GM18909 (cell line): ENCODE measurements around the gene TMEM131.

Experiments used
- ATAC-seq: cut with Tn5 transposase; IDR thresholded peaks from one replicate; pipeline ENCODE4 v1.9.1; 2021; ENCODE audit warnings: mild to moderate bottlenecking; ENCODE audit not compliant: unreplicated experiment, poor library complexity

TMEM131 gene

DNA sequence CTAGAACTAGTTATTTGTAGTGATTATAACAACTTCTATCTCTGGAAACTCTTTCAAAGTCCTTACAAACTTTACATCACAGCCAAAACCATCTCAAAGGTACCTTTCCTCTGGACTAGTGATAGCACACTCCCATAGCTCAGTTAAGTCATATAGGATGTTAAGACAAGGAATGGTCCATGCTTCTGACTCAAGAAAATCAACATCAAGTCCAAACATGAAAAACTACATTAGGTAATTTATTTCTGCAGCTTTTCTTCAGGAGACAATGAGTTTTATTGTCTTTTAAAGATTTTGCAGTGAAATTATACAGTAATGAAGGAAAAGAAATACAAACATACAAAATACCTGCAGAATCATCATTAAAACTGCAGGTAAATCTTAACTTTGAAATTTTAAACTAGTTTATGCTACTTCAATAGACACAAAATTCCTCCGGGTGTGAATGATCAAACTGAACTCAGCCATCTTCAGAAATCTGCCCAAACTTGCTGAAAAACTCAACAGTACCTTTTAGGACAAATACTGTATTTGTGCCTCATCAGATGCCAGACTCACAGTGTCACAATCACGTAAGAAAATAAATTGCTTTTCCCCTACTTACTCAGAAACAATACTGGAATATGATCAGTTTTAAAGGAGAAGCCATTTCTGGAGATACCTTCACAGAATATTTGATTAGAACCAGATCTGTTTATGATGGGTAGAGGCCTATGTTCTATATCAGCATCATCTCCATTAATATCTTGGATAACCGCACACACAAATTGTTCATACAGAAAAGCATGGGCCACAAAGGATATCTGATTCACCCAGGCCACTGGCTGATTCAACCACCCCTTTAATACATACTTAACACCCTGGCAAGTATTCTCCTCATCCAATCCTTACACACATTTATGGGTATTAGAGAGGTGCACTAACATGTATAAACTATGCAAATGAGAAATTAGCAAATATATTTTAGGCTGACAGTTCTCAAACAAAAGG is 2.6 kb downstream of the TMEM131 start:
- ATAC-seq, result no peak

GRCh38 chr2:97991081-97991856 is 4.5 kb downstream of the TMEM131 start:
- no peak for ATAC-seq

GRCh38 chr2:97988722-97989121 is 7.0 kb downstream of the TMEM131 start:
- no peak for ATAC-seq

GRCh38 chr2:97985998-97986397 is 9.8 kb downstream of the TMEM131 start:
- no peak for ATAC-seq

DNA sequence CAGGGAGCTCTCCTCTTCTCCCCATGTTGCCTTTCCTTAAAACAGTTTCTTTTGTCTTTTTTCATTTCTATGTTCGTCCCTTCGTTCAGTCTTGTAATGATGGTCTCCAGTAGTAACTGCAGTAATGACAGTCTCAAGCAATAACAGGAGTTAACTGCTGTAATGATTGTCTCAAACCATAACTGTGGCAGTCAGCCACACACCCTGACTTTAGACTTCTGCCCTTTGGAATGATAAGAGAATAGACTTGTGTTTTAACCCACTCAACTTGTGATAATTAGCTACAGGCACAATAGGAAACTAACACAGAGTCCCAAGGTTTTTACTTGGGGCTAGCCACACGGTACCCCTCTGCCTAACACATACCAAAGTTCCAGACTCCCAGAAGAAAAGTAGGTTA is 12.1 kb downstream of the TMEM131 start:
- no peak for ATAC-seq

DNA sequence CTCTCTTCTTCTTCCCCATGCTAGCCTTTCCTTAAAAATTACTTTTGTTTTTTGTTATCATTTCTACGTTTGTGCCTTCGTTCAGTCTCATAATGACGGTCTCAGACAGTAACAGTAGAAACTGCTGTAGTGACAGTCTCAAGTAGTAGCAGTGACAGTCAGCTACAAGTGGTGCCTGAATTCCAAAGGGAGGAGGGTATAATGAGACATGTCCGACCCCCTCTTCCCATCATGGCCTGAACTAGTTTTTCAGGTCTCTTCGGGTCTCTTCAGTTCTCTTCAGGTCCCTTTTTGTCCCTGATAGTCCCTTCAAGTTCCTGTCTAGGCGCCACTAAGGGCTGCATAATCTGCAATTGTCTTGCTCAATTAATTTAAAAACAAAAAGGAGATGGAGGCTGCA is 12.6 kb downstream of the TMEM131 start:
- ATAC-seq, result no peak

GRCh38 chr2:97982621-97983020 is 13.1 kb downstream of the TMEM131 start:
- ATAC-seq, result no peak

GRCh38 chr2:97981961-97982360 is 13.8 kb downstream of the TMEM131 start:
- no peak for ATAC-seq

DNA sequence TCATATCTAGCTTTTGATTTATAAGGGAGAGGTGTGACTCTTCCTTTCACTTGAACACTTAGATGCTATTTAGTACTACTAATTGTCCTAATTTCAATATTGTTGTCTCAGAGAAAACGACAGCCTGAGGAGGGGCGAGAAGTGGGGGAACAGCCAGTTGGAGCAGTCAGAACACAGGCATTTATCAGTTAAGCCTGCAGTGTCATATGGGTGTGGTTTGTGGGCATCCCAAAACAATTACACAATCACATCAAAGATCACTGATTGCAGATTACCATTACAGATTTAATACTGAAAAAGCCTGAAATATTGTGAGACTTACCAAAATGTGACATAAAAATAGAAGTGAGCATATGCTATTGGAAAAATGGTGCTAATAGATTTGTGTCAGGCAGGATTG is 15.8 kb downstream of the TMEM131 start:
- no peak for ATAC-seq

DNA sequence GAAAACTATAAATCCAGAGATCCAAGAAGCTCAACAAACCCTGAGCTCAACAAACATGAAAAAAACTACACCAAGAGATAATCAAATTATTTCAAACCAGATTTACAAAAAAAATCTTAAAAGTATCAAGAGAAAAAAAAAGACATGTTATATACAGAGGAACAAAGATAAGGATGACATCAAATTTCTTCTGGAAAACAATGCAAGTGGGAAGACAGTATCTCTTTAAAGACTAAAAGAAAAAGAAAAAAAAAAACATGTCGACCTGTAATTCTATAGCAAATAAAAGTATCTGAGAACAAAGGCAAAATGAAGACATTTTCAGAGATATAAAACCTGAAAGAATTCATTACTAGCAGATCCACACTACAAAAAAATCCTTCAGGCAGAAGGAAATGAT is 21.3 kb downstream of the TMEM131 start:
- no peak for ATAC-seq

- ATAC-seq, result no peak
These were observed 25.3 kb downstream of the TMEM131 start for GRCh38 chr2:97970293-97971060.

GRCh38 chr2:97969081-97970067 is 26.4 kb downstream of the TMEM131 start:
- no peak for ATAC-seq

DNA sequence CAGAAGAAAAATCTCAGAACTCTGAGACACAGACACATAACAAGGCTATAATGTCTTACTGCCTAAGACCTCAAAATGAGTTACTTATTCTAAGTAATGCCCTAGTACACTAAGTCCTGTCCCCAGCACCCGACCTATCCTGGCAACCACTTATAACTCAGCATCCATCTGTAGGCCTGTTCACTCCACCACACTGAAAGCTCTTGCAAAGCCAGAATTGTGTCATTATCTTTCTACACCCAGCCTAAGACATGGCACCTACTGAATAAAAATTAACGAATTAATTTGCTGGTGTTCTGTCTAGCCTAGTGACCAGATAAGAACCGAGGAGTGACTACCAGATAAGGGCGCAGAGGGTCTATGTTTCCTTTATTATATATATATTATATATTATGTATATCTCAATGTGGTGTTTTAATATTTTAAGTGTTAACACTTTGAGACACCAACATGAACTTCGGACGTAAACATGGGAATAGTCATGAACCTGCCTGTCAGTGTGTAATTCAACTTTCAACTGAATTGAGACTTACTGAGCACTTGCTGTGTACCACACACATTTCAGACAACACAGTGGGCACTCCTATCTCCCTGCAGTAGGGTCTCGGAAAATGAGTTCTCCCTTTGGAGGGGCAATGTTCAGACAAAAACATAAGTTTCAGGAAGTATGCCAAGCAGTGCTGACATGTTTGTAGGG is 27.7 kb downstream of the TMEM131 start:
- ATAC-seq, result no peak

DNA sequence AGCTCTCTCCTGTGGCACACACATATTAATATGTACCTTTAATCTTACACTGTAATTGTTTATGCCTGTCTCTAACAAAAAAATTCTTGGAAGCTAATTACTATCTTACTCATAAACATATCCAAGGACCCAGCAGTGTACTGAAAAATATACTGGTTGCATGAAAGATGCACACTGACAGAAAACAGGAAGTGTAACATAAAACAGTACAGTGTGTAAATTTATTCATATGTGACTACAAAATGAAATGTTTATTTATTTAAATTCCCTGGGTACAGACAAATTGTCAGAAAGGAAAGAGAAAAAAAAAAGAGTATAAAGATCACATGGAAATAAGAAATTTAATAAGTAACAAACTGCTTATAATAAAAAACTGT is 28.5 kb downstream of the TMEM131 start:
- peak; percentile 11 for ATAC-seq

DNA sequence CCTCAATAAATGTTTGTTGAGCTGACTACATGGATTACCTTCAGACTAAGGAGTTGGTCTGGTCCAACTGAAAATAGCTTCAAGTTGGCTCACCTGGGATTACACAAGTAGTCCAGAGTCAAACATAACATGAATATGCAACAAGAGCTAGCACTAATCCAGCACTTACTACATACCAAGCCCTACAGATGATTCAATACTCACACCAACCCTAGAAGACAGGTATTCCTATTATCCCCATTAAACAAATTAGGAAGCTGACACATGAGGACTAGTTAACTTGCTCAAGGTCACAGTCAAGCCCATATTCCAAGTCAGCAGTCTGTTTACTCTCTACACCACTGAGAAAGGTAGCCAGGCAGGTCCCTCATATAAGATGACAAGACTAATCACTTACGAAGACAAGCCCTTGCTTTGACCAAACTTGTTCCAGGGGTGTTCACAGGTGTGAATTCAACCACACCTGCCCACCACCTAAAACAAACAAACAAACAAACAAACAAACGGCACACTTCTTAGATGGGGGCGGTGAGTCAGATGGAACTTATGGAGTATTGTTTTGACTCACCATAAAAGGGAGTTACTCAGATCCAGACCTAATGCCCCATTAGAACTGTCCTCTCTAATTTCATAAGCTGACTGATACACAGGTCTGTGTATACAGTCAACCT is 29.1 kb downstream of the TMEM131 start:
- ATAC-seq, result peak; percentile 72

DNA sequence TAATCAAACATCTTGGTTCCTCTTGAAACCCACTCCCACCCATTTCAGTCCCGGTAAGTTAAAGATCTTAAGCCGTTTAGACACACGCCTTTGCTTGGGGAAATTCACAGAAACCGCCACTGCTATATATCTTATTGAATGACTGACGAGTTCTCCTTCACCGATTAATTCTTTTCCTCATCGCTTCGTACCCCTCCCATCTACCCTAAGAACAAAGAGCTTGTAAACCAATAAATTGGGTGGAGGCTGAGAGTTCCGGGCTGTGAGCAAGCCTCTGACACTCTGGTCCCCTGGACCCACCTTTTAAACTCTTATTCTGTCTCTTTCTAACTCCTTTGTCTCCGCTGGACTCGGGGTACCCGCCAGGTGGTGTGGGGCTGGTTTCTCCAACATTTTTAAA is 30.6 kb downstream of the TMEM131 start:
- no peak for ATAC-seq

GRCh38 chr2:97963880-97964279 is 31.9 kb downstream of the TMEM131 start:
- no peak for ATAC-seq

GRCh38 chr2:97963079-97963406 is 32.7 kb downstream of the TMEM131 start:
- no peak for ATAC-seq

- no peak for ATAC-seq
These were observed 34.2 kb downstream of the TMEM131 start for GRCh38 chr2:97961534-97961933.
